ENCODE measurements around the gene HYAL1.

HYAL1 gene

DNA sequence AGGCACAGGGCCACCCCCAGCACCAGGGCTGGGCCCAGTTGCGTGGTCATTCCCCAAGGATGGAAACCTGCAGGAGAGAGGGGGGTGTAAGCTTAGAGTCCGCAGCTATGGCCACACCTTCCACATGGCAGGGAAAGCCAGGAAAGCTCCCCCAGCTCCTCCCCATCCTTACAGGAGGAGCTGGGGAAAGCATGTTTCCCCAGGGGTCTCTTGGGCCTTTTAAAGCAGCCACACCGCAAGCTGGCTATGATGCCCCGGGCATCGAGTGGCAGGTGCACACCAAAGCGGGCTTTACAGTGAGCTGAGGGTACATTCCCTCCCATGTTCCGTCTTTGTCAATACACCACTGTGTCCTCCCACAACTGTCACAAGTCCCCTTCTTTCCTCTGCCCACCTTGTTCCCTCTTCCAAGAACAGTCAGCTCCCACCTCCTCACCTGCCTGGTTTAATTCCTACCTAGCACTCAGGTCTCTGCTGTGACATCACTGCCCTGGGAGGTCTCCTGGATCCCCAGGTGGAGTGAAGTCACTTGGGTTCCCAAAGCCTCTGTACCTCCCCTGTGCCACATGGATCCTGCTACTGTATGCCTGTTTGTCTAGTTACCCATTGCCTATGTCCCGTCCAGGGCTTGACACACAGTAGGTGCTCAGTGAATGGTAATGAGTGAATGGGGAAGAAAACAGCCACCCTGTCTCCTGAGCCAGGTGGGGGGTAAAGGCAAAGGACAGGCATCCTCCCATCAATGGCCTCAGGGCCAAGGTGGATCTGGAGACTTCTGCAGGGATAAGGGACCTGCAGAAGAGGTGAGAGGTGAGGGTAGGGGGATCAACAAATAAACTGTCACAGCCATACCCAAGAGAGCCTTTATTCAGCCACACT is 7.6 kb downstream of the HYAL1 start (continued):
- TF ChIP-seq ZNF70 (CRISPR knock-in tag; IDR thresholded peaks at IDR 0.05) (no peak), GLIS3 (CRISPR knock-in tag; IDR thresholded peaks at IDR 0.05) (no peak), SNAI2 (CRISPR knock-in tag; IDR thresholded peaks at IDR 0.05) (no peak), ESRRG (CRISPR knock-in tag; IDR thresholded peaks at IDR 0.05) (no peak), CSDC2 (CRISPR knock-in tag; IDR thresholded peaks at IDR 0.05) (no peak)
- TF ChIP-seq, protein P1, sequence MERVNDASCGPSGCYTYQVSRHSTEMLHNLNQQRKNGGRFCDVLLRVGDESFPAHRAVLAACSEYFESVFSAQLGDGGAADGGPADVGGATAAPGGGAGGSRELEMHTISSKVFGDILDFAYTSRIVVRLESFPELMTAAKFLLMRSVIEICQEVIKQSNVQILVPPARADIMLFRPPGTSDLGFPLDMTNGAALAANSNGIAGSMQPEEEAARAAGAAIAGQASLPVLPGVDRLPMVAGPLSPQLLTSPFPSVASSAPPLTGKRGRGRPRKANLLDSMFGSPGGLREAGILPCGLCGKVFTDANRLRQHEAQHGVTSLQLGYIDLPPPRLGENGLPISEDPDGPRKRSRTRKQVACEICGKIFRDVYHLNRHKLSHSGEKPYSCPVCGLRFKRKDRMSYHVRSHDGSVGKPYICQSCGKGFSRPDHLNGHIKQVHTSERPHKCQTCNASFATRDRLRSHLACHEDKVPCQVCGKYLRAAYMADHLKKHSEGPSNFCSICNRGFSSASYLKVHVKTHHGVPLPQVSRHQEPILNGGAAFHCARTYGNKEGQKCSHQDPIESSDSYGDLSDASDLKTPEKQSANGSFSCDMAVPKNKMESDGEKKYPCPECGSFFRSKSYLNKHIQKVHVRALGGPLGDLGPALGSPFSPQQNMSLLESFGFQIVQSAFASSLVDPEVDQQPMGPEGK (CRISPR knock-in tag; IDR thresholded peaks at IDR 0.05; ENCODE audit: borderline replicate concordance), result no peak

DNA sequence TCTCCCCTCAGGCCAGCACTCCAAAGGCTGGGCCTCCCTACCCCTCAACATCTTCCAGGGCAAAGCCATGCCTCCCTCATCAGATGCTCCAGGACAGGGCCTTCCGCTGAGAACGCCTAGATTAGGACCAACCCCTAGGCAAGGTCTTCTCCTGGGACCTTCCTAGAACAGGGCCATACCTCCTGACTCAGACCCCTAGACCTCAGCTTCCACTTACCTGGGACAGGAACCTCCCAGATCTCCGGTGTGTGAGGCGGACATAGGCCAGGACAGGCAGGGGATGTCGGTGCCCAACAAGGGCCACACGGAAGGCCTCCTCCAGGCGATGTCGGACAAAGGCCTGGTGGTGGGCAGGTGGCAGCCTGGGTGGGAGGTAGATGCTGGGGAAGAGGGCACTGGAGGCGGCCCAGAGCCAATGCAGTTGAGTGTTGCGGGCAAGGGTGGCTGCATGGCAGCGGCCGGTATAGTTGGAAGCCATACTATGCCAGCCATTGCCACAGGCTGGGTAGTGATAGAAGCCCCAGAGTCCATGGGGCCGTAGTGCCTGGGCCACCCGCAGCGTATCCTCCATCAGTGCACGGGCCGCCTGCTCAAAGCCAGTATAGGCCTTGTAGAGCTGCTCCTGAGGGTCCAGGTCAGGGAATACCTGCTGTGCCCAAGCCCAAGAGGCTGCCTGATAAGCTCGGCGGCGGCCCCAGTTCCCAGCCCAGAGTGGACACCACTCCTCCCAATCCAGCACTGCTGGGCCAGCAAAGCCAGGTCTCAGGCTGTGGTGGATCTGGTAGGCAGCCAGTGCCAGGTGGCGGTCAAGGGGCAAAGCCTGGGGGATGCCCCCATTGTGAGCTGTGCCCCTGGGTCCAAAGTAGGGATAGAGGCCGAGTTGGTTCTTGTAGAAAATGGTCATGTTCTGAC is 8.6 kb downstream of the HYAL1 start:
- no peak for TF ChIP-seq RARB (CRISPR knock-in tag; IDR thresholded peaks at IDR 0.05)
- TF ChIP-seq, protein P2, sequence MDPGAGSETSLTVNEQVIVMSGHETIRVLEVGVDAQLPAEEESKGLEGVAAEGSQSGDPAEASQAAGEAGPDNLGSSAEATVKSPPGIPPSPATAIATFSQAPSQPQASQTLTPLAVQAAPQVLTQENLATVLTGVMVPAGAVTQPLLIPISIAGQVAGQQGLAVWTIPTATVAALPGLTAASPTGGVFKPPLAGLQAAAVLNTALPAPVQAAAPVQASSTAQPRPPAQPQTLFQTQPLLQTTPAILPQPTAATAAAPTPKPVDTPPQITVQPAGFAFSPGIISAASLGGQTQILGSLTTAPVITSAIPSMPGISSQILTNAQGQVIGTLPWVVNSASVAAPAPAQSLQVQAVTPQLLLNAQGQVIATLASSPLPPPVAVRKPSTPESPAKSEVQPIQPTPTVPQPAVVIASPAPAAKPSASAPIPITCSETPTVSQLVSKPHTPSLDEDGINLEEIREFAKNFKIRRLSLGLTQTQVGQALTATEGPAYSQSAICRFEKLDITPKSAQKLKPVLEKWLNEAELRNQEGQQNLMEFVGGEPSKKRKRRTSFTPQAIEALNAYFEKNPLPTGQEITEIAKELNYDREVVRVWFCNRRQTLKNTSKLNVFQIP (CRISPR knock-in tag; IDR thresholded peaks at IDR 0.05; ENCODE audit: borderline replicate concordance, low read depth), result no peak
- TF ChIP-seq ZFP30 (CRISPR knock-in tag; IDR thresholded peaks at IDR 0.05), result no peak
- no peak for TF ChIP-seq TCF4 (CRISPR knock-in tag; IDR thresholded peaks at IDR 0.05; ENCODE audit: borderline replicate concordance)
- TF ChIP-seq ARNTL (CRISPR knock-in tag; IDR thresholded peaks at IDR 0.05; ENCODE audit: borderline replicate concordance, low read depth), result no peak
- TF ChIP-seq ZC3H10 (CRISPR knock-in tag; IDR thresholded peaks at IDR 0.05), result no peak
- TF ChIP-seq GLIS3 (CRISPR knock-in tag; IDR thresholded peaks at IDR 0.05), result no peak
- no peak for TF ChIP-seq BACH2 (CRISPR knock-in tag; IDR thresholded peaks at IDR 0.05; ENCODE audit: borderline replicate concordance)
- TF ChIP-seq SNAI2 (CRISPR knock-in tag; IDR thresholded peaks at IDR 0.05), result no peak
- TF ChIP-seq ZNF8 (CRISPR knock-in tag; IDR thresholded peaks at IDR 0.05), result no peak
- TF ChIP-seq, protein P3, sequence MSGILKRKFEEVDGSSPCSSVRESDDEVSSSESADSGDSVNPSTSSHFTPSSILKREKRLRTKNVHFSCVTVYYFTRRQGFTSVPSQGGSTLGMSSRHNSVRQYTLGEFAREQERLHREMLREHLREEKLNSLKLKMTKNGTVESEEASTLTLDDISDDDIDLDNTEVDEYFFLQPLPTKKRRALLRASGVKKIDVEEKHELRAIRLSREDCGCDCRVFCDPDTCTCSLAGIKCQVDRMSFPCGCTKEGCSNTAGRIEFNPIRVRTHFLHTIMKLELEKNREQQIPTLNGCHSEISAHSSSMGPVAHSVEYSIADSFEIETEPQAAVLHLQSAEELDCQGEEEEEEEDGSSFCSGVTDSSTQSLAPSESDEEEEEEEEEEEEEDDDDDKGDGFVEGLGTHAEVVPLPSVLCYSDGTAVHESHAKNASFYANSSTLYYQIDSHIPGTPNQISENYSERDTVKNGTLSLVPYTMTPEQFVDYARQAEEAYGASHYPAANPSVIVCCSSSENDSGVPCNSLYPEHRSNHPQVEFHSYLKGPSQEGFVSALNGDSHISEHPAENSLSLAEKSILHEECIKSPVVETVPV (CRISPR knock-in tag; IDR thresholded peaks at IDR 0.05), result no peak
- no peak for ATAC-seq

DNA sequence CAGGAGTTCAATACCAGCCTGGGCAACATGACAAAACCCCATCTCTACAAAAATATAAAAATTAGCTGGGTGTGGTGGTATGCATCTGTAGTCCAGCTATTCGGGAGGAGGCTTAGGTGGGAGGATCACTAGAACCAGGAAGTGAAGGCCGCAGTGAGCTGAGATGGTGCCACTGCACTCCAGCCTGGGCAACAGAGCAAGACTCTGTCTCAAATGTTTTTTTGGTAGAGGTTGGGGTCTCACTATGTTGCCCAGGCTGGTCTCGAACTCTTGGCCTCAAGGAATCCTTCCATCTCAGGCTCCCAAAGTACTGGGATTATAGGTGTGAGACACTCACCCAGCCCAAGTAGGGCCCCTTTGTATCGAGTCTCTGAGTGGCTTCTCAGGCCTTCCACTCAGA is 9.3 kb downstream of the HYAL1 start:
- no peak for ATAC-seq
- TF ChIP-seq ZNF70 (CRISPR knock-in tag; IDR thresholded peaks at IDR 0.05) (no peak), RARB (CRISPR knock-in tag; IDR thresholded peaks at IDR 0.05) (no peak), ZC3H10 (CRISPR knock-in tag; IDR thresholded peaks at IDR 0.05) (no peak), GLIS3 (CRISPR knock-in tag; IDR thresholded peaks at IDR 0.05) (no peak), SNAI2 (CRISPR knock-in tag; IDR thresholded peaks at IDR 0.05) (no peak), CSDC2 (CRISPR knock-in tag; IDR thresholded peaks at IDR 0.05) (no peak), OSR1 (CRISPR knock-in tag; IDR thresholded peaks at IDR 0.05) (no peak)

DNA sequence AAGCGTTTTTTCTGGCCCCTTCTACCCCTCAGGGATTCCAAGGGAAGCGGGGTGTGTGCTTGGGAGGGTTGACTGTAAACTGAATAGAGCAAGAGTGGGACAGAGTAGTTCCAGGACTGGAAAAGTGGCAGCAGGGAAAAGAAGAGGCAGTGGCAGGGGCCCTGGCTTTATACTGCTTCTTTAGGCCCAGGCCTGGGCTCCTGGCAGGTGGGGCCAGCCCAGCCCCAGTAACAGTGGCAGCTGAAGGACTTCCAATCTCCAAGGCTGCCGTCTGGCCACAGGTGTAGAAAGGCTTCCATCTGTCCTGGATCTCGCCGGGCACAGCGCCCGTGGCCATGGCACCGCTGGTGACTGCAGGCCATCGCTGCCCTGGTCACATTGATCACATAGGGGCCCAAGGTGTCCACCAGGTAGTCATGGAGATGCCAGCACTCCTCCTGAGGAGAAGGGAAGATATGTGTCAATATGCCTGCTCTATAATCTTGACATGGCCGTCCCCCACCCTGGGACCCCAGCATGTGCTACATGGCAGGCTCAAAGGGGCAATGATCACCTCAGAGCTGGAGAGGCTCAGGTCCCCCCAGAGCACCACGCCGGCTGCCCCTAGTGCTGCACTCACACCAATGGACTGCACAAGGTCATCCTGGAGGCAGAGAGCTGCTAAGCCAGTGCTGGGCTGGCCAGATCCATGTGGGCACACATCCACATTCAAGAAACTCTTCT is 10.1 kb downstream of the HYAL1 start:
- no peak for ATAC-seq
- TF ChIP-seq ZFP3 (CRISPR knock-in tag; IDR thresholded peaks at IDR 0.05) (no peak), PPARA (CRISPR knock-in tag; IDR thresholded peaks at IDR 0.05; ENCODE audit: borderline replicate concordance) (no peak), SNAI2 (CRISPR knock-in tag; IDR thresholded peaks at IDR 0.05) (no peak)
